H1 (cell line): ENCODE data around the gene CCNE1. TPM values are rescaled to one million over a fixed set of nuclear protein-coding genes. Genes with fewer than 3 reads are reported as not detected.

Source experiments
- ASH2L ChIP-seq: fragments of 200-600, 300-600 bp; sonication (generic); IDR thresholded peaks from one replicate; pipeline ENCODE4 v1.7.1; 2017; ENCODE audit warnings: low read length
- CBX8 ChIP-seq: fragments of 300-800, 300-1000 bp; sonication (generic); IDR thresholded peaks from 2 replicates; pipeline ENCODE4 v1.7.1; 2016; ENCODE audit warnings: low read depth, low read length, borderline replicate concordance
- CHD2 ChIP-seq: IDR thresholded peaks from 2 replicates; pipeline ENCODE4 v1.6.1; 2012; ENCODE audit warnings: low read length, improper control_type of control experiment
- HDAC6 ChIP-seq: IDR thresholded peaks from one replicate; pipeline ENCODE4 v1.7.1; 2012; ENCODE audit warnings: low read depth, mild to moderate bottlenecking, inconsistent platforms, low read length, moderate library complexity
- KDM4A ChIP-seq: IDR thresholded peaks from one replicate; pipeline ENCODE4 v1.7.1; 2012; ENCODE audit warnings: low read depth, mild to moderate bottlenecking, moderate library complexity, low read length, inconsistent platforms; ENCODE audit not compliant: severe bottlenecking
- KDM5A ChIP-seq: fragments of 200-600 bp; IDR thresholded peaks from 2 replicates; pipeline ENCODE4 v1.7.1; 2012; ENCODE audit warnings: mild to moderate bottlenecking, low read length, inconsistent platforms, mixed read lengths
- POU5F1 ChIP-seq: IDR thresholded peaks from 2 replicates; pipeline ENCODE4 v1.6.1; 2011; ENCODE audit warnings: low read depth, mild to moderate bottlenecking, low read length, moderate library complexity
- RAD21 ChIP-seq, 2 experiments: IDR thresholded peaks in 1 of 2; conservative IDR thresholded peaks in 1 of 2; 2 replicates each; pipeline ENCODE4 v1.6.1; 2011; ENCODE audit warnings: low read depth in 2 of 2, low read length in 2 of 2, improper control_type of control experiment in 1 of 2, inconsistent platforms in 1 of 2, mild to moderate bottlenecking in 1 of 2, moderate library complexity in 1 of 2
- RNF2 ChIP-seq: fragments of 200-900, 300-1000 bp; sonication (generic); IDR thresholded peaks from 2 replicates; pipeline ENCODE4 v1.7.1; 2016; ENCODE audit warnings: borderline replicate concordance, low read depth, mild to moderate bottlenecking, antibody characterized with exemption, low read length; ENCODE audit not compliant: poor library complexity, severe bottlenecking; ENCODE audit errors: missing control alignments
- SIRT6 ChIP-seq: IDR thresholded peaks from one replicate; pipeline ENCODE4 v1.7.1; 2012; ENCODE audit warnings: low read length, inconsistent platforms
- TAF7 ChIP-seq: optimal IDR thresholded peaks from 2 replicates; pipeline ENCODE3; 2011; ENCODE audit warnings: low read depth, mild to moderate bottlenecking, inconsistent platforms, low read length, moderate library complexity, borderline replicate concordance
- polyA plus RNA-seq, 7 experiments: library from polyadenylated mRNA; depleted of rRNA in 3 of 7; stranded (reverse) in 5 of 7; unstranded in 2 of 7; fragments of >200 nt in 5 of 7; fragments of 200-250 nt in 2 of 7; gene quantifications; 1 replicate in 5 of 7; 2 replicates in 1 of 7; 4 replicates in 1 of 7; pipeline versions ENCODE4 v1.2.1 to v1.2.3, GENCODE V29; 2011 to 2013; ENCODE audit warnings: missing spikeins in 2 of 7, mixed read lengths in 2 of 7
- total RNA-seq: library from RNA; stranded (reverse); fragmentation: NEBNext Ultra II Directional; extraction: Animal tissue kit (Norgen Biotek cat#: 25700); gene quantifications from 2 replicates; pipeline ENCODE4 v1.2.1, GENCODE V29; 2021
- TF ChIP-seq, protein P1 (sequence below): IDR thresholded peaks from 2 replicates; pipeline ENCODE4 v1.6.1; 2012; ENCODE audit warnings: low read length, inconsistent platforms

Gene CCNE1
- total and polyA plus RNA-seq, 2 of the 8 experiments (the other 6 are each of a cell fraction or from before 2014, with no cell fraction given) = 43.2 to 44.6 TPM

GRCh38 chr19:29807870-29808405 is 3.9 kb upstream of the CCNE1 start (continued):
- TF ChIP-seq, protein P1, sequence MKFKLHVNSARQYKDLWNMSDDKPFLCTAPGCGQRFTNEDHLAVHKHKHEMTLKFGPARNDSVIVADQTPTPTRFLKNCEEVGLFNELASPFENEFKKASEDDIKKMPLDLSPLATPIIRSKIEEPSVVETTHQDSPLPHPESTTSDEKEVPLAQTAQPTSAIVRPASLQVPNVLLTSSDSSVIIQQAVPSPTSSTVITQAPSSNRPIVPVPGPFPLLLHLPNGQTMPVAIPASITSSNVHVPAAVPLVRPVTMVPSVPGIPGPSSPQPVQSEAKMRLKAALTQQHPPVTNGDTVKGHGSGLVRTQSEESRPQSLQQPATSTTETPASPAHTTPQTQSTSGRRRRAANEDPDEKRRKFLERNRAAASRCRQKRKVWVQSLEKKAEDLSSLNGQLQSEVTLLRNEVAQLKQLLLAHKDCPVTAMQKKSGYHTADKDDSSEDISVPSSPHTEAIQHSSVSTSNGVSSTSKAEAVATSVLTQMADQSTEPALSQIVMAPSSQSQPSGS = no peak
- TF ChIP-seq CBX8 = no peak
- no peak for TF ChIP-seq ASH2L
- TF ChIP-seq SIRT6 = no peak
- no peak for TF ChIP-seq POU5F1
- TF ChIP-seq KDM4A = no peak
- no peak for TF ChIP-seq TAF7
- no peak for TF ChIP-seq RAD21 (IDR thresholded peaks at IDR 0.05 in 1 of 2, conservative IDR thresholded peaks at IDR 0.05 in 1 of 2; ENCODE audit: low read depth in 2 of 2, low read length in 2 of 2)
- TF ChIP-seq HDAC6 = no peak
- TF ChIP-seq RNF2 = no peak
- TF ChIP-seq CHD2 = no peak
- TF ChIP-seq KDM5A = no peak
- TF ChIP-seq, all 59 proteins: peak for 0
